GM12878 (cell line): ENCODE results near the gene SLC29A2.

Source experiments
- CEBPB ChIP-seq, 2 experiments: fragments of 150-350 bp in 1 of 2; IDR thresholded peaks; 2 replicates each; pipeline ENCODE4 v1.6.1; 2012 to 2014; ENCODE audit warnings: low read depth in 2 of 2, low read length in 2 of 2, borderline replicate concordance in 1 of 2, inconsistent platforms in 1 of 2
- IRF5 ChIP-seq: fragments of 450-650 bp; IDR thresholded peaks from 2 replicates; pipeline ENCODE4 v1.6.1; 2017; ENCODE audit warnings: borderline replicate concordance
- MYC ChIP-seq: IDR thresholded peaks from 2 replicates; pipeline ENCODE4 v1.6.1; 2011; ENCODE audit warnings: mild to moderate bottlenecking, low read length, moderate library complexity, inconsistent platforms; ENCODE audit not compliant: insufficient read depth, insufficient replicate concordance, insufficient read length, severe bottlenecking
- POLR2A ChIP-seq: IDR thresholded peaks from 2 replicates; pipeline ENCODE4 v1.6.1; 2011; ENCODE audit warnings: low read depth, mild to moderate bottlenecking, low read length
- POLR2AphosphoS2 ChIP-seq: IDR thresholded peaks from 2 replicates; pipeline ENCODE4 v1.6.1; 2011; ENCODE audit warnings: low read depth, mild to moderate bottlenecking, low read length, improper control_type of control experiment, moderate library complexity
- RAD51 ChIP-seq: fragments of 450-650 bp; IDR thresholded peaks from 2 replicates; pipeline ENCODE4 v1.6.1; 2016; ENCODE audit warnings: moderate library complexity, mild to moderate bottlenecking, inconsistent platforms
- SIN3A ChIP-seq: IDR thresholded peaks from 2 replicates; pipeline ENCODE4 v1.6.1; 2012; ENCODE audit warnings: low read depth, low read length, improper control_type of control experiment
- SP1 ChIP-seq: IDR thresholded peaks from one replicate; pipeline ENCODE4 v1.6.1; 2011; ENCODE audit warnings: low read depth, low read length

- no peak for TF ChIP-seq POLR2A
- TF ChIP-seq CEBPB (IDR thresholded peaks at IDR 0.05; ENCODE audit: borderline replicate concordance in 1 of 2, low read depth in 2 of 2, low read length in 2 of 2): no peak
- no peak for TF ChIP-seq POLR2AphosphoS2
- no peak for TF ChIP-seq SP1
- no peak for TF ChIP-seq RAD51
- TF ChIP-seq MYC: no peak
- no peak for TF ChIP-seq SIN3A
- no peak for TF ChIP-seq IRF5
Observed at GRCh38 chr11:66388780-66389386, 17.3 kb upstream of the SLC29A2 start.
